Adrenal gland (tissue), 12 donors: ENCODE data around the gene SLIT3. TPM values are rescaled to one million over a fixed set of nuclear protein-coding genes. Genes with fewer than 3 reads are reported as not detected.
"Not testable (repeated sequence)": the region's sequence is repeated elsewhere in the genome, so short reads cannot be mapped to it uniquely, and the experiment has no call there.

Experiments
- DNase-seq, 7 donors: peaks; one replicate each; pipeline ENCODE4 v3.0.0-alpha.2; 2019 to 2020
- H3K27ac ChIP-seq, 5 donors: fragments of 200-600 bp; sonication (generic) in 4 of 5; 1 replicate in 3 of 5; 2 replicates in 2 of 5; pipeline versions ENCODE4 v1.5.1 to v1.8.0; 2016 to 2020; ENCODE audit warnings: mild to moderate bottlenecking in 1 of 5
- H3K27me3 ChIP-seq: fragments of 200-600 bp; 2 replicates; pipeline ENCODE4 v1.8.0; 2021
- H3K36me3 ChIP-seq, 2 donors: fragments of 200-600 bp; replicated peaks in 1 of 2; 1 replicate in 1 of 2; 2 replicates in 1 of 2; pipeline versions ENCODE4 v1.5.1 to v1.8.0; 2018 to 2022
- H3K4me1 ChIP-seq, 2 donors: fragments of 200-600 bp; replicated peaks in 1 of 2; 1 replicate in 1 of 2; 2 replicates in 1 of 2; pipeline versions ENCODE4 v1.5.1 to v1.8.0; 2018 to 2021
- H3K4me3 ChIP-seq, 4 donors: fragments of 200-600 bp; sonication (generic) in 3 of 4; one replicate each; pipeline ENCODE4 v1.5.1; 2016 to 2018
- H3K9me3 ChIP-seq, 3 donors: fragments of 200-600 bp; sonication (generic) in 1 of 3; replicated peaks in 1 of 3; 1 replicate in 2 of 3; 2 replicates in 1 of 3; pipeline versions ENCODE4 v1.5.1 to v1.8.0; 2016 to 2021
- POLR2A ChIP-seq, 2 donors: fragments of 450-650 bp; IDR thresholded peaks; one replicate each; pipeline ENCODE4 v1.6.1; 2017; ENCODE audit warnings: antibody characterized with exemption in 2 of 2, mild to moderate bottlenecking in 2 of 2, moderate library complexity in 1 of 2
- WGBS, 4 donors: extraction: QIAGEN DNeasy Blood & Tissue Kit in 2 of 4; methylation state at CpG; one replicate each; pipeline versions ENCODE4 v1.1.5 to v1.1.7; 2013 to 2017; 5-methylcytosine and 5-hydroxymethylcytosine counted together
- intact Hi-C, 2 donors: fragments of 100-400 bp; cut with DNase I; formaldehyde crosslinking; loops; one replicate each; pipeline versions ENCODE4 v1.14.1 to v1.15.0; 2022 to 2023
- polyA plus RNA-seq, 3 donors: library from polyadenylated mRNA; stranded (reverse); fragments of 200-250 nt in 2 of 3; fragments of 350-450 nt in 1 of 3; fragmentation: Illumina TruSeq in 1 of 3; extraction: RNeasy Lipid Tissue Mini Kit (QIAGEN cat#74804) in 1 of 3; gene quantifications; one replicate each; pipeline ENCODE4 v1.2.3, GENCODE V29; 2013 to 2014
- total RNA-seq, 9 donors: library from RNA; depleted of rRNA in 4 of 9; stranded (reverse); fragments of >200 nt in 4 of 9; fragments of 120-200 nt in 1 of 9; fragmentation: NEBNext Ultra II Directional in 1 of 9; extraction: Animal tissue kit (Norgen Biotek cat#: 25700) in 1 of 9; gene quantifications; one replicate each; pipeline versions ENCODE4 v1.1.0 to v1.2.4, GENCODE V29; 2013 to 2023
- TF ChIP-seq, protein P1 (sequence below), 6 experiments: fragments of 450-650 bp in 4 of 6; fragments of 200-600 bp in 2 of 6; sonication (generic) in 1 of 6; IDR thresholded peaks; 1 replicate in 5 of 6; 2 replicates in 1 of 6; pipeline versions ENCODE4 v1.5.1 to v1.8.0; 2016 to 2021; ENCODE audit warnings: antibody characterized with exemption in 6 of 6, mild to moderate bottlenecking in 2 of 6, moderate library complexity in 1 of 6
- donor health status: healthy with polysubstance abuse.
- donor health status: Bipolar disorder and iron deficiency.
- donor health status: DM: yes; HTN: yes; CAD: no.
- donor health status: DM: no; HTN: no; CAD: no.
- donor health status: DM: no; HTN: no; CAD: no.
- donor health status: DM: yes; HTN: yes; CAD: no.

SLIT3 gene
- total and polyA plus RNA-seq, 12 donors: 10.0 to 94.1 (median 32.8) TPM

DNA sequence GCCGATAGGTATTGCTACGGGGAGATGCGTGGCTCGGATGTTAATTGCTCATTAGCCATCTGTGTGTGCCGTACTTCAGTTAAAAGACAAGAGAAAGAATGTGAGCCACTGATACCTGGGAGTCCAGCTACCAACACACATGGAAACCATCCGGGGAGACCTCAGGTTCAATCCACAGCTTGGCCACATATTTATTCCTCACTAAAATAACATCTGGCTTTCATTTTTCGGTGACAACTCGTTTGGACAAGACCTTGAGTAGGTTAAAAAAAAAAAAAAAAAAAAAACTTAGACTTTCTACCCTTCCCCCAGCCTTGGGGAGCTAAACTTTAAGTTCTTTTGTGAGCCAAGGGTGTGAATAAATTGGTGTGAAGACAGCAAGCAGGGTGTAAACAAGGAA is 84.1 kb downstream of the SLIT3 start:
- H3K27ac ChIP-seq: no peak overlapping the region
- intact Hi-C loops: no loop called here
- DNase-seq: no peak
- no peaks in the 10 kb centered on the region for H3K4me1 ChIP-seq
- H3K27me3 ChIP-seq: no peaks in the 10 kb centered on the region
- no peak overlapping the region for H3K4me3 ChIP-seq
- H3K36me3 ChIP-seq: no peaks in the 10 kb centered on the region
- TF ChIP-seq, protein P1, sequence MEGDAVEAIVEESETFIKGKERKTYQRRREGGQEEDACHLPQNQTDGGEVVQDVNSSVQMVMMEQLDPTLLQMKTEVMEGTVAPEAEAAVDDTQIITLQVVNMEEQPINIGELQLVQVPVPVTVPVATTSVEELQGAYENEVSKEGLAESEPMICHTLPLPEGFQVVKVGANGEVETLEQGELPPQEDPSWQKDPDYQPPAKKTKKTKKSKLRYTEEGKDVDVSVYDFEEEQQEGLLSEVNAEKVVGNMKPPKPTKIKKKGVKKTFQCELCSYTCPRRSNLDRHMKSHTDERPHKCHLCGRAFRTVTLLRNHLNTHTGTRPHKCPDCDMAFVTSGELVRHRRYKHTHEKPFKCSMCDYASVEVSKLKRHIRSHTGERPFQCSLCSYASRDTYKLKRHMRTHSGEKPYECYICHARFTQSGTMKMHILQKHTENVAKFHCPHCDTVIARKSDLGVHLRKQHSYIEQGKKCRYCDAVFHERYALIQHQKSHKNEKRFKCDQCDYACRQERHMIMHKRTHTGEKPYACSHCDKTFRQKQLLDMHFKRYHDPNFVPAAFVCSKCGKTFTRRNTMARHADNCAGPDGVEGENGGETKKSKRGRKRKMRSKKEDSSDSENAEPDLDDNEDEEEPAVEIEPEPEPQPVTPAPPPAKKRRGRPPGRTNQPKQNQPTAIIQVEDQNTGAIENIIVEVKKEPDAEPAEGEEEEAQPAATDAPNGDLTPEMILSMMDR (IDR thresholded peaks at IDR 0.05): no peak
- no peak for TF ChIP-seq POLR2A (IDR thresholded peaks at IDR 0.05)
- H3K9me3 ChIP-seq: no peaks in the 10 kb centered on the region
- WGBS, 4 donors: 66 to 83% (median 73%) methylated on average over 8 of the region's 8 CpGs

DNA sequence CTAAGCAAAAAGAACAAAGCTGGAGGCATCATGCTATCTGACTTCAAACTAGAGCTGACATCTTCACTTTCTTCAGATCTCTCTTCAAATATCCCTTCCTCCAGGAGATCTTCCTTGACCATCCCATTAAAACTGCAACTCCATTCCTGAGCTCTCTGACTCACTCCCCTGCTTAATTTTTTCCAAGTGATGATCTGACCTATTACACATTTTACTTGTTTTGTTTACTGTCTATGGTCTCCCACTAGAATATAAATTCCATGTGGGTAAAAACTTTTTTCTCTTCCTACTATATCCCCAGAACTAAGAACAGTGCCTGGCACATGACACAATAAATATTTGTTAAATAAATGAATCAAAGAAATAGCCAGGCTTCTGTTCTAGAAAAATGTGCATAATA is 87.5 kb downstream of the SLIT3 start:
- TF ChIP-seq, protein P1 (IDR thresholded peaks at IDR 0.05): no peak
- TF ChIP-seq POLR2A (IDR thresholded peaks at IDR 0.05): no peak
- no peak for DNase-seq
- intact Hi-C loops: no loop called here
- no peaks in the 10 kb centered on the region for H3K27me3 ChIP-seq
- H3K4me1 ChIP-seq: no peaks in the 10 kb centered on the region
- no peaks in the 10 kb centered on the region for H3K36me3 ChIP-seq
- no peak overlapping the region for H3K27ac ChIP-seq
- H3K4me3 ChIP-seq: no peak overlapping the region
- H3K9me3 ChIP-seq: no peaks in the 10 kb centered on the region

DNA sequence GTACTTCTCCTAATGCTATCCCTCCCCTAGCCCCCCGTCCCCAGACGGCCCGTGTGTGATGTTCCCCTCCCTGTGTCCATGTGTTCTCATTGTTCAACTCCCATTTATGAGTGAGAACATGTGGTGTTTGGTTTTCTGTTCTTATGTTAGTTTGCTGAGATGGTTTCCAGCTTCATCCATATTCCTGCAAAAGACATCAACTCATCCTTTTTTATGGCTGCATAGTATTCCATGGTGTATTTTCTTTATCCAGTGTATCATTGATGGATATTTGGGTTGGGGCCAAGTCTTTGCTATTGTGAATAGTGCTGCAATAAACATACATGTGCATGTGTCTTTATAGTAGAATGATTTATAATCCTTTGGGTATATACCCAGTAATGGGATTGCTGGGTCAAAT is 89.2 kb downstream of the SLIT3 start:
- DNase-seq, intact Hi-C loops, H3K27me3 ChIP-seq, H3K36me3 ChIP-seq, H3K4me3 ChIP-seq, H3K9me3 ChIP-seq, H3K4me1 ChIP-seq, H3K27ac ChIP-seq: not testable (repeated sequence)
- WGBS, 4 donors: 90 to 97% (median 94%) methylated on average over 3 of the region's 3 CpGs

DNA sequence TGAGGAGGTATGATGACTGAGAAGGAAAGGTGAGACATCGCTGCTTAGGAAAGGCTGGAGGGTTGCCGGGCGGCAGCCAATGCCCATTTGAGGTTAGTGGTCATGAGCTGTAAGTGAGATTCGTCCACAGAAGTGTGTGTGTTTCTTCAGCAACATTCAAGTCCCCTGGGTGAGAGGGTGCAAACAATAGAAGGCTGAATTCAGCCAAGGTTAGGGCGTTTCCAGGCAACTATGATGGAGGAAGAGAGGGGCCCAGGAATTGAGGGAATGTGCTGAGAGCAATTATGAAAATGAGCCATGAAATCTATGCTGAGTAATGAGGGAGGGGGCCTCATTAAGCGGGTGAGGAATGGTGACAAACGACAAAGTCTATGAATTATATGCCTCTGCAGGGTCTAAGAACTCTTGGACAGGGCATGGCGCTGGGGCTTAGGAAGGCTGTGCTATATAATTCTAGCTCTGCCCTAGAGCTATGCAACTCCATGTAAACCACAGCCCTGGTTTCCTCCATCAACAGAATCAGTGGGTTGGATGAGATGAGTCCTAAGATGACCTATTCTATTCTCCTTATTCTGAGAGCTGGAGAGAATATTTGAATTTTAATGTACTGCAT is 96.0 kb downstream of the SLIT3 start:
- Histone ChIP-seq H3K9me3 (no peaks in the 10 kb centered on the region), H3K36me3 (no peaks in the 10 kb centered on the region), H3K27me3 (no peaks in the 10 kb centered on the region), H3K27ac (no peak overlapping the region), H3K4me3 (no peak overlapping the region), H3K4me1 (no peaks in the 10 kb centered on the region)
- no peak for DNase-seq
- intact Hi-C loops: no loop called here
- no peak for TF ChIP-seq POLR2A (IDR thresholded peaks at IDR 0.05)
- TF ChIP-seq, protein P1 (IDR thresholded peaks at IDR 0.05): no peak
- 74 to 84% (median 79%) methylated on average over 8 of the region's 8 CpGs for WGBS, 4 donors

DNA sequence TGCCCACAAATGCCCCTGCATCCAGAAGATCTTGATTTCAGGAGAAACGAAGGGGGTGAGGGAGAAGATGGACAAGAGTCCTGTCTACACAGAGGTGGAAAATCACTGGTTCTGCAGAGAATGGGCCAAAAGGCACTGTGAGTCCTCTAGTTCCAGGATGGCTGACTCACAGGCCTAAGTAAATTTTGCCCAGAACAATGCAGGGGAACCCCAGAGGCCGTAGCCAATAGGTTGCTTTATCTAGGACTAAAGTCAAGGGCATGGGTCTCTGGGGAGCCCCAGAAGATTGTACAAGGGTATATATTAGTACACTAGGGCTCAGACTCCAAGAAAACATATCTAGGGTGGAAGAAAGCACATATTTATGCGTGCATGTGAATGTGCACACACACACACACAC is 98.0 kb downstream of the SLIT3 start:
- TF ChIP-seq, protein P1 (IDR thresholded peaks at IDR 0.05): no peak
- no peak for TF ChIP-seq POLR2A (IDR thresholded peaks at IDR 0.05)
- no peaks in the 10 kb centered on the region for H3K27me3 ChIP-seq
- H3K27ac ChIP-seq: no peak overlapping the region
- intact Hi-C loops: no loop called here
- 60 to 70% (median 64%) methylated on average over 3 of the region's 3 CpGs for WGBS, 4 donors
- no peak for DNase-seq
- H3K9me3 ChIP-seq: no peaks in the 10 kb centered on the region
- H3K36me3 ChIP-seq: no peaks in the 10 kb centered on the region
- no peak overlapping the region for H3K4me3 ChIP-seq
- H3K4me1 ChIP-seq: no peaks in the 10 kb centered on the region
